ENCODE measurements around the gene TRABD2B.

DNA sequence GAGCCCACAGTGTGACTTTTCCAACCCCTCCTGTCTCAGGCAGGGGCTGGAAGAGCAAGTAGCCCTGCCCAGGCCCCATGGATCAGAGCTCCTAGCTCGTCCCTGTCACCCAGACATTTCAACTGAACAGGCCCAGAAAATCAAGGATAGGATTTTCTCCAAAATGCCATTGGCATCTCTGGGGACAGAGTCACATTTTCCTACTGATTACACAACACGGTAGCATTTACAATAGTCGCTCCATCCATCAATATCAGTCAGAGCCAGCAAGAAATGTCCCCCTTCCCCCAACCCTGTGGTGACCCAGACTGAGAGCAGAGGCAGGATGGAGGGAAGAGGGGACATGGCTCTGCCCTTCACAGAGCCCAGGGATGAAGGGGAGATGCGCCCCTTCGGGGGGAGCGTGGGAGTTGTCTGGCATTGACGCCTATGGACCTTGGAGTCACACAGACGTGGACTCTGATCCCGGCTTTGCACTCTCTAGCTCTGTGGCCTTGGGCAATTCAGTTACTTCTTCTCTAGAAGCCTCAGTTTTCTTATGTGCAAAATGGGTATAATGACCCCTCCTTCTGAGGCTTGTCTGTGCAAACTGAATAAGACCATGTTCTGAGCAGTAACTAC, 283.7 kb downstream of the TRABD2B start:
- TF ChIP-seq POLR2A (IDR thresholded peaks at IDR 0.05): no peak
- TF ChIP-seq, protein P1, sequence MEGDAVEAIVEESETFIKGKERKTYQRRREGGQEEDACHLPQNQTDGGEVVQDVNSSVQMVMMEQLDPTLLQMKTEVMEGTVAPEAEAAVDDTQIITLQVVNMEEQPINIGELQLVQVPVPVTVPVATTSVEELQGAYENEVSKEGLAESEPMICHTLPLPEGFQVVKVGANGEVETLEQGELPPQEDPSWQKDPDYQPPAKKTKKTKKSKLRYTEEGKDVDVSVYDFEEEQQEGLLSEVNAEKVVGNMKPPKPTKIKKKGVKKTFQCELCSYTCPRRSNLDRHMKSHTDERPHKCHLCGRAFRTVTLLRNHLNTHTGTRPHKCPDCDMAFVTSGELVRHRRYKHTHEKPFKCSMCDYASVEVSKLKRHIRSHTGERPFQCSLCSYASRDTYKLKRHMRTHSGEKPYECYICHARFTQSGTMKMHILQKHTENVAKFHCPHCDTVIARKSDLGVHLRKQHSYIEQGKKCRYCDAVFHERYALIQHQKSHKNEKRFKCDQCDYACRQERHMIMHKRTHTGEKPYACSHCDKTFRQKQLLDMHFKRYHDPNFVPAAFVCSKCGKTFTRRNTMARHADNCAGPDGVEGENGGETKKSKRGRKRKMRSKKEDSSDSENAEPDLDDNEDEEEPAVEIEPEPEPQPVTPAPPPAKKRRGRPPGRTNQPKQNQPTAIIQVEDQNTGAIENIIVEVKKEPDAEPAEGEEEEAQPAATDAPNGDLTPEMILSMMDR (IDR thresholded peaks at IDR 0.05): no peak
